GM21528 (cell line): ENCODE measurements around the gene PDIA5.
"Not testable (repeated sequence)": the region's sequence is repeated elsewhere in the genome, so short reads cannot be mapped to it uniquely, and the experiment has no call there.

Experiments used
- ATAC-seq: cut with Tn5 transposase; IDR thresholded peaks from one replicate; pipeline ENCODE4 v1.9.1; 2021; ENCODE audit warnings: mild to moderate bottlenecking, moderate library complexity; ENCODE audit not compliant: unreplicated experiment, low FRiP score

PDIA5 gene

DNA sequence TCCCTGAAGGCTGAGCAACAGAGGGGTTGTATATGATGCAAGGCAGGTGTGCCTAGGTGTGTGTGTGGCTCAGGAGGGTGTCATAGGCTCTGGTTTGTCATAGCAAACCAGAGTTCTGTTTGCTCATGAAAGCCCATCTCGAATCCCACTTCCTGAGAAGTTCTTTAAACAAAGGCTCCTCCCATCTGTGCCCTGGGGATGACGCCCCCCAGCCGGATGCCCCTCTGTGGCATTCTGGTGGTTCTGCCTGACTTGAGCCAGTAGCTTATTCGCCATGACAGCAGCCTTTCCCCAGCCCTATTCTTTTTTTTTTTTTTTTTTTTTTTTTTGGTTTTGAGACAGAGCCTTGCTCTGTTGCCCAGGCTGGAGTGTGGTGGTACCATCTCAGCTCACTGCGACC is 45.4 kb downstream of the PDIA5 start:
- ATAC-seq = no peak

DNA sequence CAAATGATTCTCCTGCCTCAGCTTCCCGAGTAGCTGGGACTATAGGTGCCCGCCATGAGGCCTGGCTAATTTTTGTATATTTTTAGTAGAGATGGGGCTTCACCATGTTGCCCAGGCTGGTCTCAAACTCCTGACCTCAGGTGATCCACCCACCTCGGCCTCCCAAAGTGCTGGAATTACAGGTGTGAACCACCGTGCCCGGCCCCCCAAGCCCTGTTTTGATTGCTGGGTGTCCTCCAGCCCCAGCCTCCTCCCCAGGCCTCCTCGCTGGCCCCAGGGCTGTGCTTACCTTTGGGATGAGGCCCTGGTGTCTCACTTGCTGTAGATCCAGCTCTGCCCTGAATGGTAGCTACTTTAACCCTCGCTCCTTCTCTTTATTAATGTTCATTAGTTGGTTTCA is 45.8 kb downstream of the PDIA5 start:
- ATAC-seq = not testable (repeated sequence)

DNA sequence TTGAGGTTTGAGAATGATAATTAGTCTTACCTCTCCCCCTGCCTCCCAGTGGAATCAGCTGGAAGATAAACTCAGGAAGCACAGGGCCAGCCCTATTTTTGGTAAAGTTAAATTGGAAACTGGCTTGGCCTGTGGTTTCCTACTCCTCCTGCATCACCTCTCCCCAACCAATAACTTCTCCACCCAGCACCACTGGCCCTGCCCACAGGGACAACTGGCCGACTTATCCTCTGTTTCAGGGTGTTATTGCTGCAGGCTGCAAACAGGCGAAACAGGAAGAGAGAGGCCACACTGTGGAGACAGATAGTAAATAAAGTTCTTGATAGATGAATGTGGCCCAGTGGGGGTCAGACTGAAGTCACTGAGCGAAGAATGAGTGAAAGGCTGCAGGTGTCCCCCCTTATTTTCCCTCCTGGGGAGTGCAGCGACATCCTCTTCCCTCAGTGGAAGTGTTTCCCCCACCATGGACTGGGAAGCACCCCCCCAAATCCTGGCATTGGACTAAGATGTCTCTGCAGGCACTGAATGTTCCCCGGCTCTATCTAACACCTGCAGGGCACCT is 47.1 kb downstream of the PDIA5 start:
- no peak for ATAC-seq

DNA sequence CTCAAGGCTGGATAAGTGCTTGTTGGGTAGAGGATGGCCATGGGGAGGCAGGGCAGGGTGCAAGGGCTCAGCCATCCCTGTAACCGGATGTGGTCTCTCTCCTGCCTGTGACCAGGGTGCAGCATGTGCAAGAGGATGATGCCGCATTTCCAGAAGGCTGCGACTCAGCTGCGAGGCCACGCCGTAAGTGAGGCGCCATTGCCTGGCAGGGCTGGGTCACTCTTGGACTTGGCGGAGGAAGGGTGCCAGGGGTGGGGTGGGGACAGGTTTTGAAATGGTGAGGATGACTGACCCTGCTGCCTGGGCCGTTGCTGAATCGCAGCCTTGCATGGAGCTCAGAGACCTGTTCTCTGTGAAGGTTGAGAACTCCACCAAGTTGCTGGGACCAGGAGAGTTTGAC is 49.3 kb downstream of the PDIA5 start:
- no peak for ATAC-seq

DNA sequence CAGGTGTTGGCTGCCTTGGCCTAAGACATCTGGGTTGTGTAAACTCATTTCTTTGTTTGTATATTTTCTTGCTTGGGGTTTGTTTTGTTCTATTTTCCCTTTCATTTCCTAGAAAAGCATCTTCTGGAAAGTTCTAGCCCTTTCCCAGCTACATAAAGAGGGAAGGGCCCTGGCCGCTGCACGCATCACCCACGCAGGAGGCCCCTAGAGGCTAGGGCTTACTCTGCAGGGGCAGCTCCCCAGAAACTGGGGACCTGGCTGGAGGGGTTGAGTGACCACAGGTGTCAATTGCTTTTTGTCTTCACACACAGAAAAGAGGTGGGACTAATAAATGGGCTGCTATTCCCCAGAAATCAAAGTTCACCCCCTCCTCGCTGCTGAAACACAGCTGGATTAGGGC is 52.6 kb downstream of the PDIA5 start:
- ATAC-seq = no peak

DNA sequence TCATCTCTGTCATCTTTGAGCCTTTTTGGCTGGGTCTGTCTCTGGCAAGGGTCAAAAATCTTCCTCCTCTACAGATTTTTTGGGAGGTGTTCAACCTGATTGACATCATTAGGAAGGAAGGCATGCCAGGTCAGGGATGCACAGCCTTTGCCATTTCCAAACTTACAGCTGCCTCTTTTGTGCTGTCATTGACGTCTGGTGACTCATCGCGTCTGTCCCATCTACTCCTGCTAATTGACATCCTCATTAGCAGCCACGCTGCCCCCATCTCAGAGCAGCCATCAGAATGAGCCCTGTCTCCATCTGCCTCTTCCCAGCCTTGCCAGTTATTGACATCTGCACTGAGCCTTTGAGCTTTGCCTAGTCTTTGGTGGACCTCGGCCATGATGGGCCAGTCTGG is 53.0 kb downstream of the PDIA5 start:
- ATAC-seq = no peak

DNA sequence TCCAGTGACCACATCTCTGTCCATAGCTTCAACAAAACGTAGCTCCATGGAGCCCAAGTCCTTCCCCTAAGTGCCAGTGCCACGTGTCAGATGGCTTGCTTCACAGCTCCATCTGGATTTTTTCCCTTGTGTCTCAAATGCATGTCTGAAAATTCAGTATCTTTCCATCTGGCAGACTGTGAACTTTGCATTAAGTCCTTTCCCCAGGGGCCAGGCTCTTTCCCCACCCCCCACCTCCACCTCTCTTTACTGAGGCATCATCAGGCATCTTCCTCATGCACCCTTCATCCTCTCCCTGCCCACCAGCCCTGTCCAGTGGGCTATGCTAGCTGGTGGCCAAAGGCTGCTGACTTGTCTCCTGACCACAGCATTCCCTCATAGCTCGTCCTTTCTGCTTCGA is 53.7 kb downstream of the PDIA5 start:
- no peak for ATAC-seq

DNA sequence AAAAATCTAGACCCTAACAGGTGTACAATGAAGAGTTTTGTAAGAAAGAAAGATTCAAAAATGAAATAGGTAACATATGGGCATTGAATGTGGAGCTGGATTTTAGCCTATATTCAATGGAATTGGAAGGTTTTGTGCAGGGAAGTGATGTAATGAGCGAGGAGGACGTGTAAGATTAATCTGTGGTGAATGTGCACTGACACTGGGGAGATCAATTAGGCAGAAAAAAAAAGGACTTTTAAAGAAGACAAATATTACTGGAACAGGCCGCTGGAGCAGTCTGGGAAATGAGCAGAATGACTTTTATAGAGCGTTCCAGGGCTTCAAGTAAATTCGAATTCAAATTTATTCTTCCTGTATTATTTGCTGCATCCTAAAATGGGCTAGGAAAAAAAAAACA is 55.2 kb downstream of the PDIA5 start:
- no peak for ATAC-seq

DNA sequence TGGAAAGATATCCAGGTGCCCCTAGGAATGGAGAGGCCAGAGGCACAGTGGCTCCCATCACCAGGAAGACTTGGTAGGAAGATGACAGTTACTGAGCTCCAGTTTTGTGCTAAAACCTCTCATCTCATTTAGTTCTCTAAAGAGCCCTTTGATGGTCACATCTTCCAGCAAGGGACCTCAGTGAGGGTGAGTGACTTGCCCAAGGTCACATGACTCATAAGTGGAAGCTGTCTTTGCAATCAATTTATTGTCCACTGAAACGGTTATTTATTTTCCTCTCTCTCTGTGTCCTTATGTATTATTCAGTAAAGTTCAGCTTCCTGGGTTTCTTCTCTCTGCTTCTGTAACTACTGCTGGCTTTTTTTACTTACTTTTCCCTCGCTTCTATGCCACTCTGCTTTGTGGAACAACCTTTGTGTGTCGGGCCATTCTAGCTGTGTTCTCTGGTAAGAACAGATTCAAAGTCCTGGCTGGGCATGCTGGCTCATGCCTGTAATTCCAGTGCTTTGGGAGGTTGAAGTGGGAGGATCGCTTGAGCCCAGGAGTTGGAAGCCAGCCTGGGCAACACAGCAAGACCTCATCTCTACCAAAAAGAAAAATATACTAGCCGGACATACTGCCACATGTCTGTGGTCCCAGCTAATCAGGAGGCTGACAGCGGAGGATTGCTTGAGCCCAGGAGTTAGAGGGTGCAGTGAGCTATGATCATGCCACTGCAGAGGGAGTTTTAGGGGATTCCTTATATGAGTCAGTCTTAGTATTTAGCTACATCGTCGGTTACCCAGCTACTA is 55.9 kb downstream of the PDIA5 start:
- no peak for ATAC-seq

DNA sequence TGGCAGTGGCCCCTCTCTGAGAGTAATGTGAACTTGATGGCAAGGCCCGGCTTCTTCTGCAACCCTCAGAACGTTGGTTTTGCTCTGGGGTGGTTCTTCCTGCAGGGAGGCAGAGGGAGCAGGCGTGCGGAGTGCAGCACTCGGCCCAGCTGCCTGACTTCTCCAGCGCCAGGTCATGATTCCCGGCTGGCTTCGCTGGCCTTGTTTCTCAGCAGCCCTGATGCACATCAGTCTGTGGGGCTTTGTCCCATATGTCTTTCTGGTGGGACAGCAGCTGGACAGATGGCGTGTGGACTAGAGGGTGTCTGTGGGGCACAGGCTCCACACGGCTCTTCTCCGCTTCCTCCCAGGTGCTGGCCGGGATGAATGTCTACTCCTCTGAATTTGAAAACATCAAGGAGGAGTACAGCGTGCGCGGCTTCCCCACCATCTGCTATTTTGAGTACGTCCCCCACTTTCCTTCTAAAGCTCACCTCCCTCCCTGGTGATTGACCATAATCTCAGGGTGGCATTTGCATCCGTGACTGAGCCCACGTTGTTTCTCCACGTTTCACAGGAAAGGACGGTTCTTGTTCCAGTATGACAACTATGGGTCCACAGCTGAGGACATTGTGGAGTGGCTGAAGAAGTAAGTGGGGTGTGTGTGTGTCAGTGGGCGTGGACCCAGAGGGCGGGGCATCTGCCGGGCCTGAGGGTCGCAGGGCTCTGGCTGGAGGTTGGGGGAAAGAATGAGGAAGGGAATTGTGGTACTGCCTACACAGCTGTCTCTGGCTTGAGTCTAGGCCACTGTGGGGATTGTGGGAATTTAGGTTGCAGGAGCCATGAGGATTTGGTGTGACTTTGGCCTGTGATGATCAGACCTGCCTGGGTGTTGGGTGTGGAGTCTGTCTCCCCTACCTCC is 57.1 kb downstream of the PDIA5 start:
- ATAC-seq = no peak

DNA sequence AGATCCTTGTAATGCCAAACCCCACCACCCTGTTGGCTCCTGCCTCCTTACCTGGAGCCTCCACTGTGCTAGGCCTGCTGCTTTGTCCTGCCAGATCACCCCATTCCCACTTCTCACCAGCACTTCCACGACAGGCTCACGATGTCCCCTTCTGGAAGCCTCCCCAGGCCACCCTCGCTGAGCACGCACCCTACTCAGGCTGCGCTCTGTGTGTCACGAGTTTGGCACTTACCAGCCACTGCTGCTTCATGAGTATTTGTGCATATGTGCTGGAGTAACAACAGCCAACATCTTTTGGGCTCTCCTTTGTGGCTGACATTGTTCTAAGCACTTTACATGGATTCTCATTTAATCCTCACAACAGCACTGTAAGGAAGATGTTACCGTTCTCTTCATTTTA is 58.1 kb downstream of the PDIA5 start:
- no peak for ATAC-seq

DNA sequence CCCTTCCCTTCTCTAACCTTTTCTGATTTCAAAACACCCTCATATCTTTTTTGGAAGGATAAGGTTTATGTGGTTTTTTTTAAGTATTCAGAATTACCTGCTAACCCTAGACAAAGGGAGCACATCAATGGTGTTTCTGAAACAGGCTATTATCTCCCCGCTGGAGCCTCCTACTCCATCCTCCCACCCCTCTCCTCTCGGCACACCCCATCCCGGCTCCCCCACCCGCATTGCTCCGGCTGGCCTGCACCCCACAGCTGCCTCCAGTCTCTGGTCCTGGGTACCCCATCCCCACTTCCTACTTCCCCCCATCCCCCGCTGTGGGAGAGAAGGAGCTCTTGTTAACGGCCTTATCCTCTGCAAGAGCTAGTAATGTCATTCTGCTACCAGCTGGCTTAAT is 59.2 kb downstream of the PDIA5 start:
- no peak for ATAC-seq

DNA sequence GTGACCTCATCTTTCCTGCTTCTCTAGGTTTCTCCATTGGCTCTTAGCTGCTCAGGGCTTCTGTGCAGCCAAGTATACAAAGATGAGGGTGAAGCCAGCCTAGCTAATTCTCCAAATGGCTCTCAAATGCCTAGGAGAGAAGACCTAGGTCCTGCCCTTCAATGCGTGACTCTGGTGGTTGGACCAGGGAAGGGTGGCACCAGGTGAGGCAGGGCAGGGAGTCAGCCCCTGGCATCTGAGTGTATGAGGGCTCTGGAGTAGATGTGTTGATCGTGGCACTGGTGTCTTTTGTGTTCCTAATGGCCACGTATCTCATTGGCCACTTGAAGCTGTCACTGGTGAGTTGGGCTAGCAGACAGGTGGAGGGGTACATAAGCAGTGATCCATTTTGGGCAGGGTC is 59.8 kb downstream of the PDIA5 start:
- ATAC-seq = no peak

DNA sequence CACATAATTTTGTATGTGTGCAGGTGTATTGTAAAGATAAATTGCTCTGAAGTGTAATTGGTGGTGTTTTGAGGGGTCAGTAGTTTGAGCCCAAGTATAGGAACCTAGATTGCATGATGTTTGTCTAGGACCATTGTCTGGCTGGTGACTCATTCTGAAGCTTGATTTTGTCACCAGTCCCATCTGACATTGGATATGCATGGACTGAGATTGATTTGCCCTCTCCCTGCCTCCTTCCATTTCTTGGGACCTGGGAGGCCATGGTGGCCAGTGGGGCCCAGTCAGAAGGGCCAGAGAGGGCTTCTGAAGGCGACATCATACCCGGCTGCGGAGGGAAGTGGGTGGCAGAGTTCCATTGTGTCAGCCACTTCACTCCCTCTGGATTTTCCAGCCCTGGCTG is 62.3 kb downstream of the PDIA5 start:
- ATAC-seq = no peak

DNA sequence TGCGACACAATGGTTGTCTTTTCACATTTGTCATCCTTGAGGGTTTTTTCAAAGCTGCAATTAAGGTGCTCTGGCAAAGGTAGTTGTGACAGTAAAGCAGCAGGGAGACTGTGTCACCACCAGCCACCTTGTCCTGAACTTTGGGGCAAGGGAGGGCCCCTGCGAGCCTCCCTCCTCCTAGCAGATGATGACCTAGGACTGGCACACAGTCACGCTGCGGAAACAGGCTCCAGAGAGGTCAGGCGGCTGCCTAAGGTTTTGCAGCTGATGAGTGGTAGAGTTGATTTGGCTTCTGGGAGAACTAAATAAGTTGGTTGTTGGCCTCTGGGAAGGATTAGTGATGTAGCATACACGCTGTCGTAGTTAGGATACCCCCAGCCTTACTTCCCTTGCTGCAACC is 62.7 kb downstream of the PDIA5 start:
- no peak for ATAC-seq

DNA sequence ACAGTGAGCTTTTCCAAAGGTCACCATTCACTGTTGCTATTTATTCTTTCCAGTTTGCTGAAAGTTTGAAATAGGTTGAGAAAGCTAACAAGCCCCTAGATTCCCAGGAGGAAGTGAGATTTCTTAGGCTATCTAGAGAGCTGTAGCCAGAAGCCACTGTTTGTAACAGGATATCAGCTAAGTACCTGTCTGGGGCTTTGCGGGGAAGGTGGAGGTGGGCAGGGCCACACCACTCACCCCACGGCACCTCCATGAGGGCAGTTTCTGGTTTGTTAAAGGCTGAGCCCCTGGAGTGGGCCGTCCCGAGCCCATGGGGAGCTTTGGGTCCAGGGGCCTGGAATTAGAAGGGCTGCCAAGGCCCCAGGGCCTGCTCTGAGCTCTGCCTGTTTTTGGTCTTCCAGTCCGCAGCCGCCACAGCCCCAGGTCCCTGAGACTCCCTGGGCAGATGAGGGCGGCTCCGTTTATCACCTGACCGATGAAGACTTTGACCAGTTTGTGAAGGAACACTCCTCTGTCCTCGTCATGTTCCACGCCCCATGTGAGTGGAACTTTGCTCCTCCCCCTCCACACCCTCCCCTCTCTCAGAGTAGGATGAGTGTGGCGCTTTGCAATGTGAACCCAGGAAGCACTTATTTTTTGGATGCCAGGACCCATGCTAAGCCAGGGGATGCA is 63.4 kb downstream of the PDIA5 start:
- no peak for ATAC-seq

DNA sequence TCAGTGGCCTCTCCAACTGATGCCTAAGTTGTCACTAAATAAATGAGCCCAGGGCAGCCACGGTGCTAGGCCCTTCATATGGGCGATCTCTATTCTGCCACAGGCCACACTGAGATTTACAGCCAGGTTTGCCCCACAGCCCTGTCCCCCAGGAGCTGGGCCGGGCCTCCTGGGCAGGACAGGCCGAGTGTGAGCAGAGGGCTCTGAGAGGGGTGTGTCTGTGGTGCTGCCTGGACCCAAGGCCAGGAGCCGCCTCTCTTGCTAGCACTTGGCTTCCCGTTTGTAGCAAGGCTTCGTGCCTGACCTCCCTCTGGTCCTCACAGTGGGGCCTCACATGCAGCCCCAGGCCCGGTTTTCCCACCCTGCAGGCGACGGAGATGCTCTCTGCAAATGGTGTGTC is 67.8 kb downstream of the PDIA5 start:
- ATAC-seq = no peak

DNA sequence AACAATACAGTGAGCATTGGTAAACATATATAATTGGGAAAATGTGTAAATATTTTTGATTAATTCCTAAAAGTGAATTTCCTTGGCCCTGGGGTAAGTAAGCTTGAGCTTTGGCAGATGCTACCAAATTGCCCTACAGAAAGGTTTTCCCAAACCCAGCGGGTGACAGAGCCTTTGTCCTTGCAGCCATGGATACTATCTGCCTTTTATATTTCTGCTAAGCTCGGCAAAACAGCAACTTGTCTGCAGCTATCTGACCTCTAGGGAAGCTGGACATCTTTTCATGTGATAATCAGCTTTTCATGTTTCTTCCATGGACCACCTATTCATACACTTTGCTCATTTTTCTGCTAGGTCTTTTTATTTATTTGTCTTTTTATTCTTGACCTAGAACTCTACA is 70.2 kb downstream of the PDIA5 start:
- ATAC-seq = no peak

DNA sequence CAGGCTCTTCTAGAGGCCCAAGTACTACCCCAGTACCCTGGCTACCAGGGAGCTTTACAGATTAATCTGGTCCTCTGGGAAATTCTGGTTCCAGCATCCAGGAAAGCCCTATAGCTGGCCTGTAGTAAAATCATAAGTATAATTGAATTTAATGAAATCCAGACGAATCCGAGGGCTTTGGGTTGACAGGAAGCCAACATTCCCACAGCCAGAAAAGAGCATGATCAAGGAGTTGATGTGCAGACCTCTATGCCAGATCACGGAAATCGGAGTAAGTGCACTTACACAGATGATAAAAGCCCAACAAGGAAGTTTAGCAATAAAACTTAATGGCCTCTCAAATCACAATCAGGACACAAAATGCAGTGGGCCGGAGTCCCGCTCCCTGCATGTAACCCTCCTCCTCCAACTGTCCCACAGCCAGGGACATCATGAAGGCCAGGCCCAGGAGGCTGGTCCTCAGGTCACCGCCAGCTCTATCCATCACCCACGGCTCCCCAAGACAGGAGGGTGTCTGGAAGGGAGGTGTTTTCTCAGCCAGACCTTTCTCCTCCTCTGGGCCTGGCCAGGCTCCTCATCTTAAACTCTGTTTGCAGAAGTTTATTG is 72.1 kb downstream of the PDIA5 start:
- no peak for ATAC-seq

DNA sequence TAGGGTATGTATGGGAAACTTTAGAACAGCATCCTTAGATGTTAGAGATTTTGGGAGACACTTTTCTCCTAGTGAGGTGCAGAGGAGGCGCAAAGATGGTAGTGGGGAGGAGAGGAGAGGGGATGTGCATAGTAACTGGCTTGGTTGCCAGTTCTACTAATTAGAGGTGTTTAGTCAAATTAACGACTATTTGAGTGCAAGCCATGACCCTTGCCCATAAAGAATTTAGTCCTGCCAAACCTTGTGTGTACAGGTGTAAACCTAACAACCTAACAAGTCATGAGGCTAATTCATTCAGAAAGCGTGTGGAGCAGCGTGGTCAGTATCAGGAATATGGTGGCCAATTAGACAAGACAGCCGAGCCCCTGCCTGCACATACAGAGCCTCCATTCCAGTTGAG is 72.7 kb downstream of the PDIA5 start:
- ATAC-seq = no peak

DNA sequence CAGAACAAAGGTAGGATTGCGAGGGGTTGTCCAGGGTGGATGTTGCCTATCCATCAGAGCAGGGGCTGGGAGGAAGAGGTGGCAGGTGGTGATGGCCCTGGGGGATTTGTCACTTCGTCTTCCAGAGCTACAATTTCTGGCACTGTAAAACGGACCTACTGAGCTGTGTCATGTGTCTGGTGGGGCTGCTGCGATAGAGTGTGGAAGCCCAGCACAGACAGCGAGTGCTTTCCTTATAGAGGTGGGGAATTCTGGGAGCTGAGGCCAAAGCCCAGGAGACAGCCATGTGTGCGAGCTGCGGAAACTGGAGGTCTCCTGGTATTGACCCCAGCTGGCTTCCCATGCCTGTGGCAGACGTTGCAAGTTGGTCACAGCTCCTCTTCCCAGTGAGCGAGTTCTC is 73.7 kb downstream of the PDIA5 start:
- ATAC-seq = no peak
